C1 segment of cervical spinal cord (tissue), 14 donors: ENCODE data around the gene MEGF8.

Experiments used
- DNase-seq, 14 donors: peaks; one replicate each; lab custom pipeline; 2025; lab: John Stamatoyannopoulos, UW

Gene MEGF8

DNA sequence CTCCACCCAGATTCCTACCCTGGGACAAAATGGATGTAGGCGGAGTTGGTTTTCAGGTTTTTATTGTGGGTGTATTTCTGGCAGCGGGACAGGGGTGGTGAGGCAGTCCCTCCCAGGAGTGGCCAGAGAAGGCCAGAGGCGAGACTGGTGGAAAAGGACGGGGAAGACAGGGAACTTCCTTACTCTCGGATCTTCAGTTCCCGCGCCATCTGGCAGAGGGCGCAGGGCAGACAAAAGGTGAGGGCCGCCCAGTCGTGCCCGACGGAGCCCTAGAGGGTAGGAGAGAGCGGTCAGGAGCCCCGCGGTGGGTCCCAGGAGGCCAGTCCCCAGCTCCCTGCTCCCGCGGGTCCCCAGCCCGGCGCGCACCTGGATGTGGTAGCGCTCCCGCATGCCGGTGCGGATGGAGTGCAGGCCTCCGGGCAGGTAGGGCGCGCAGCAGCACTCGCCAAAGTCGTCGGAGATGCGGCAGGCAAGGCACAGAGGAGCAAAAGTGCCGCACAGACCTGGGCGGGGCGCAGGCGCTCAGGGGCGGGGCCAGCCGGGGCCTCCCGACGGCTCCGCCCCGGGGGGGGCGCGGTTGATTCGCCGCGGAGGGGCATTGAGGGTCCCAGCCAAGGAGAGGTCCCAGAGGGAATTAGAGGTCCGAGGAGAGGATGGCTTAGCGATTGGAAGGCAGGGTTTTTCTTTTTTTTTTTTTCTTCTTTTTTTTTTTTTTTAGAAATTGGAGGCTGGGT lies 61.7 kb downstream of the MEGF8 start:
- DNase-seq: peak in 7 of 14 donors; percentile 9 to 37 (median 20)

- DNase-seq: no peak
These were observed 63.5 kb downstream of the MEGF8 start for GRCh38 chr19:42388851-42389489.

DNA sequence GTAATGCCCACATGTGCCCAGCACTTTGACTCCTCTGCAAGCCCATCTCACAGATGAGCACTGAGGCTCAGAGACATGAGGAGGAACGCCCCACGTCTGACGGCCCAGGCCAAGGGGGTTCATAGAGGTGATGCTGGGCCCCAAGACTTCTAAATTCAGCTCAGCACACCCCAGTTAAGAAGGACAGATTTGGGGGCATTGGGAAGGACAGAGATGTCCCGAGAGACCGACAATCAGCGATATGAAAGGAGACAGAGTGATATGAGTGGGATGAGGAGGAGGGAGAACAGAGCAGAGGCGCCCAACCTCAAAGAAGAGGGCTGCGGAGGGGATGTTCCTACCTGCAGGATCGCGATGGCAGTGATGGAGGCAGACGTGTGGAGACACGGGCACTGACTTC lies 64.5 kb downstream of the MEGF8 start, which contains the start of gene CNFN:
Gene CNFN, minus strand, starts transcription at position 399 of the 400 bp plus-strand sequence. CDS start 1,260 bp downstream, outside the sequence.
- DNase-seq: no peak

DNA sequence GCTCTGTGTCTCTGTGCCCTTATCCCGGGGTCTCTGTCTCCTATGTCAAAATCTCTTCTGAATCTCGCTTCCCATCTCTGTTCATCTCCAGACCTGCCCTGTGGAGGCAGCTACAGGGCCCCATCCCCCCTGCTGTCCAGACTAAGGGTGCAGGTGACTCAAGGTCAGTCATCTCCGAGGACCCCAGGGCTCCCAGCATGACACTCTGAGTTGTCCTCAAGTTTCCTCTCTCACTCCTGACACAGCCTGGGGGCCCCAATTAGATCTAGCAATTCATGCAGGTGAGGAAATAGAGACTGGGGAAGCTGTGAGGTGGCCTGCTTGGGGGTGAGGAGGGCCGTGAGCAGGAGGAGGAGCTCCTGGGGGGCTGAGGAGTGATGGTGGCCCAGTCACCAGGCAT lies 66.7 kb downstream of the MEGF8 start:
- no peak for DNase-seq

DNA sequence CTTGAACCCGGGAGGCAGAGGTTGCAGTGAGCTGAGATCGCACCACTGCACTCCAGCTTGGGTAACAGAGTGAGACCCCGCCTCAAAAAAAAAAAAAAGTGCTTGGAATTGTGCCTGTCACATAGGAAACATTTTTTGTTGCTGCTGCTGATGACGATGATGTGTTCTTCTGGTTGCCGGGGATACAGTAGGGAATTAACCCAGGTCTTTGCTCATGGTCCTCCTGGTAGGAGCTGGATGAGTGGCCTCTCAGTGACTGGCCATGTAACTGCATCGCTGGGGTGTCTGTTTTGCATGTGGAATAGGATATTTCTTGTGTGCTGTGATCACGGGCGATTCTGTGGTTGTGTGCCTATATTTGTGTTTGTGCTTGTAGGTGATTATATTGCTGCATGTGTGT lies 69.3 kb downstream of the MEGF8 start:
- DNase-seq: no peak

GRCh38 chr19:42396381-42397262 lies 71.2 kb downstream of the MEGF8 start:
- DNase-seq: peak; percentile 75 to 99 (median 96)

DNA sequence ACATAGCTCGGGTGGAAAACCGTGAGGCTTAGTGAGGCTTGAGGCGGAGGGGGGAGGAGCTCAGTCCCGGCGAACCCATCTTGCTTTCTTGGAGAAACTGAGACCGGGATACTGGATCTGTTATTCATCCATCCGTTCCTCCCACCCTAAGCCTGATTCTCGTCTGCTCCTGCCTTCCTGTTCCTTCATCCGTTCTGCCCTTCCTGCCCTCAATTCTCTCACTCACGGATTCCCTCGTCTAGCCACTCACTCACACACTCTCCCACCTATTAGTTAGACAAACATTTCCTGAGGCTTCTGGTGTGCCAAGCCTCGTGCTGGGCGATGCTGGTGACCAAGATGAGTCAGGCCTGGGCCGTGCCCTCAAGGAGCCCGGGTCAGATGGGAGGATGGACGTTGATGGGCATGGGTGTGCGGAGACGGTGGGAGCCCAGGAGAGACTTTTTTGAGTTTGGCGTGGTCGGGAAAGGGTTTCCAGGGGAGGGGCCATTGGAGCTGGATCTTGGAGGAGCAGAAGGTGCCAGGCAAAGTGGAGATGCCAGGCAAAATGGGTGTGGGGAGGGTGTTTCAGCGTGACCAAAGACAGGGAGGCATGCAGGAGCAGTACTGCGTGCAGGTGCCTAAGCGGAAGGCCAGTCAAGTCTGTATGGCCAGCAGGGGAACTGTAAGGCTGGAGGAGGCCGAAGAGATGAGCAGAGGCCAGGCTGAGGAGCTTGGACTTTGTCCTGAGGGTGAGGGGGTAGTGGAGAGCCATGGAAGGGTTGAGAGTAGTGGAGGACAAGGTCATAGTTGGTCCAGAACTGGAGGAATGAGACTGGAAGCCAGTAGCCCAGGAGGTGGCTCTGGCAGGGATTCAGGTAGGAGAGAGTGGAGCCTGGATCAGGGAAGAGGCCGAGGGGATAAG lies 72.1 kb downstream of the MEGF8 start:
- peak in 3 of 14 donors; percentile 56 to 65 (median 58) for DNase-seq

- DNase-seq: no peak
These were observed 75.0 kb downstream of the MEGF8 start for GRCh38 chr19:42400404-42400803.

DNA sequence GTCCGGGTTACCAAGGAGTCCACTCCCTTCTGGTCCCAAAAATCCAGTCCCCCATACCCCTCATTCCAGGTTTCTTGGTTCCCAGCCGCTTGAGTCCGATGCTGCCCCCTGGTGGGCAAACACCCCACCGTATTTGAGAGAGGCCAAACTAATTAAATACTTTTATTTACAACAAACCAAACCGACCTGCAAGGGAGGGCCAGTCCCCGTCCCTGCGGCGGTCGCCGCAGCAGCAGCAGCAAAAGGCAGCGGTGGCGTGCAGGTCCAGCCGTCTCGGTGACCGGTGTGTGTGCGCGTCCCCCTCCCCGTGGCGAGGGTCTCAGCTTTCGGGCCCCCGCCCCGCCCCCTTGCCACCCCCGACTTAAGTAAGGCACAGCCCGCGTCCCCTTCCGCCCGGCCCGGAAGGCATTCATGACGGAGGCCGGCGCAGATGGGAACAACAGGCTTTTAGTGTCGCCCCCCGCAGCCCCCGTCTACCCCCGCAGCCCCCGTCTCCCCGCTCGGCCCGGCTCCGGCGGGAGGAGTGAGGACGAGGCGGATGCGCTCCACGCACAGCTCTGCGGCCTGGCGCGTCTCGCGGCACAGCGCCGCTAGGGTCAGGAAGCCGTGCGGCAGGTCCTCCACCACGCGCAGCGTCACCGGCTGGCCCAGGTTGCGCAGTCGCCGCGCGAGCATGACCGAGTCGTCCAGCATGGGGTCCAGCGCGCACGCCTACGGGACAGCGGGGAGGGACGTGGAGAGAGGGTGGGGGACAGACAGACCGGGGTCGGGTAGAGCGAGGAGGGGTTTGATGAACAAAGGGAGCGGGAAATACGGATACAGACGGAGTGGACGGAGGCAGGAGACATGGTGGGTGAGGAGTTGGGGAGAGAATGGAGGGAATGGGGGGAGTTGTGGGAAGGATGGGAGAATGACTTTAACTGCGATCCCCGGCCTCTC lies 76.2 kb downstream of the MEGF8 start:
- peak in 11 of 14 donors; percentile 34 to 82 (median 61) for DNase-seq

- peak in 1 of 14 donors; percentile 57 for DNase-seq
These were observed 77.1 kb downstream of the MEGF8 start for GRCh38 chr19:42402376-42403116.

DNA sequence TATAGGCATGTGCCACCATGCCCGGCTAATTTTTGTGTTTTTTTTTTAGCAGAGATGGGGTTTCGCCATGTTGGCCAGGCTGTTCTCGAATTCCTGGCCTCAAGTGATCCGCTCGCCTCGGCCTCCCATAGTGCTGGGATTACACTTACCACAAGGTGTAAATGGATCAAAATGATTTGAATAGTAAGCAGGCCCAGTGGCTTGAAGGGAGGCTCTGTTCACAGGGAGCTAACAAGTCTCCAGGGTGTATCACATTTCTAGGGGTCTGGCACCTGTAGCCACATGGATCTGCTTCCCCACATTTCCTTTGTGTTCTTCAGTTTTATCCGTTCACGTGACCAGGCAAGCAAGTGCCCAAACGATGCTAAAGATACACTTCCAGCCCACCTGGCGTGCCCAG lies 78.2 kb downstream of the MEGF8 start:
- DNase-seq: no peak

GRCh38 chr19:42406111-42406510 lies 80.7 kb downstream of the MEGF8 start:
- DNase-seq: no peak

DNA sequence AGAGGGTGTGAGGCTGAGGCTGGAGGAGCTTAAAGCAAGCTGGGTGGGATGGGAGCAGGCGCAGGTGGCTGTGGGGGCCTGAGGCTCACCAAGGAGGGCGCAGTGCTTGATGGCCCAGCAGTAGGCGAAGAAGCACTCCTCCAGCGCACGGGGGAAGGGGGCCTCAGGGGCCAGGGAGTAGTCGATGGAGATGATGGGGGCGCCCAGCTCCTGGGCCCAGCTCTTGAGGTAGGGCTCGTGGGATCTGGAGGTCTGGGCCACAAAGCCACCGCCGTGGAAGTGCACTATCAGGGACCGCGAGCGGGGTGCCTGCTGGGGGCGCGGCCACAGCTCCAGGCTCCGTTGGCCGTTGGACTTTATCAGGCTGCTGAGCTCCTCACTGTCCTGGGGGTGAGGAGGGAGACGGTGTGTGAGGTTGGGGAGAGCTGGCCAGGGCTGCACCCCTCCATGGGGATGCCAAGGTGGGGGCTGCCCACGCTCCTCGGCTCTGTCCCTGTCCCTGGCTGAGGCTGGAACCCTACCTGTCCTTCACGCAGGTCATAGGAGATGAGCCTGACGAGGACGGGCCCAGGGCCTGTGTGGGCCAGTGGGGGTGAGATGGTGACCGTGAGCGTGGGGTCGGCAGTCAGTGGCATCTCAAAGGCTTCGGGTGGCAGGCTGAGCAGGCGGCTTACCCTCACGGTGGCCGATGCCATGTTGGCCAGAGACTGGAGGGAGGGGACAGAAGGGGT lies 81.8 kb downstream of the MEGF8 start:
- DNase-seq: no peak

DNA sequence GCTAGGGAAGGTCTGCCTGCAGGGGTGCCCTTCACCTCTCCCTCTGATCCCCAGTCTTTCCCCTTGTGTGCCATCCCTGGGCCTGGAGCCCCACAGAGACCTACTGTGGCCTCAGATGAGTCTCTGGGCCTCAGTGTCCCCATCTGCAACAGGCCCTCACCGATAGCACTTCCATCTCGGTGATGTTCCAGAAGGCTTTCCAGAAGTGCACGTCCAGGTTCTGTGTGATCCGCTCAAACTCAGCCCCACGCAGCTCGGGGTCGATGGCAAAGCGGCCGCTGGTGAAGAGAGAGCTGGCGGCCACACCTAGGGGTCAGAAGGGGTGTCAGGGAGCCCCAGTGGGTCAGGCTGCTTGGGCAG lies 82.4 kb downstream of the MEGF8 start:
- DNase-seq: no peak

DNA sequence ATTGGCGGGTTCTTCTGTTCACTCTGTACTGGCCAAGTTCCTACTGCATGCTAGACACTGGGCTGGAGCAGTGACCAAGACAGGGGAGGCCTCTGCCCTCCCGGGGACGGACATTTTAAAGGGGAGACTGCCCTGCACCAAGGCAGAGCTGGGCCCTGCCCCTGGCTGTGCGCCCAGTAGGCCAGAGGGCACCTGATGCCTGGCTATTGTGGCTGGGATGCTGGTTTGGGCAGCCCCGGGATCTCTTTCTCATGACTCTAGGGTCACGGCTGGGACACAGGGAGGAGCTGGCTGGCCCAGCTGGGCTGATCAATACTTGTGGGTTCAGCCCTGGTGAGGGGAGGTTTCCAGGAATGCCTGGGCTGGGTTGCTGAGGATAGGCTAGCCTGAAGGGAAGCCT lies 84.0 kb downstream of the MEGF8 start:
- DNase-seq: peak in 3 of 14 donors; percentile 13 to 41 (median 31)

GRCh38 chr19:42410371-42410770 lies 84.9 kb downstream of the MEGF8 start:
- DNase-seq: no peak

DNA sequence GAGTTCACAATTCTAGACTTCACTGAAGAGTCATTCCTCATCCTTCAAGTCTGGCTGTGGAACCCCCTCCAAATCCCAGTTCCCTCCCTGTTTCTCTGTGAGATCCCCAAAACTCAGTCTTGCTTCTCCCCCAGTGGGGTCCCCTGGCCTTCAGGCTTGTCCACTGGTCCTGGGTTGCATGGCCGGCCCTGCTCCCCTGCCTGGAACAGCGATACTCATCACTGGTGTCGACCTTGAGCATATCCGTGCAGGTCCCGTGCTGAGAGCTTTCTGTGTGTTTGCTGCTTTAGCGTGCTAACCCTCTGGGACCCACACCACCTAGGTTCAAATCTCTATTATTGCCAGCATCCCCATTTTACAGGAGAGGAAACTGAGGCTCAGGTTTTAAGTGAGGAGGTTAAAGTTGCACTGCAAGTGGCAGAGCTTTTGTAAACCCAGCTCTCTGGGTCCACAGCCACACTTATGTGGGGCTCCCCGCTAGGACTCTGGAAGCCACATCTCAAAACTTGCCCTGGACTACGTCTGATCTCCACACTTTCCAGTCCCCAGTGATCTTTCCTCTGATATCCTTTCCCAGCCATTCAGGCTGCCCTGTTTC lies 86.2 kb downstream of the MEGF8 start:
- DNase-seq: no peak

DNA sequence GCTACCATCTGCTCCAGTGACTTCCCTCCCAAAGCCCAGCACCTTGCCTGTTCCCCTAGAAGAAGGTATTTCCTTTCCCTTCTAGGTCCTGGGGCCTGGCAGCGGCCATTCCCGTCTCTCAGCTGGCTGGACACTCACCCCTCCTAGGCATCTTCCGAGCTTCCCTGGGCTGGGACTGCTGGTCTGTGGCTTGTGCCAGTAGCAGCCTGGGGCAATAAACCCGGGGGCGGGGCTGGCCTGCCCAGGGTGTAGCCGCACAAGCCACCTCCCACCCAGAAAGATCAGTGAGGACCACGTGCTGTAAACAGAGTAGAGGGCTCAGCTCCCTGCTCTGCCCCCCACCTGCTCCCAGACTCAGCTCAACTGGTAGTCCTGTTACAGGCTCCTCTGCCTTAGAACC lies 86.8 kb downstream of the MEGF8 start:
- DNase-seq: peak in 12 of 14 donors; percentile 45 to 90 (median 72)
